CD8-positive, alpha-beta memory T cell (primary cell): ENCODE results near the gene SLC17A2. TPM values are rescaled to one million over a fixed set of nuclear protein-coding genes. Genes with fewer than 3 reads are reported as not detected.

Experiments used
- CTCF ChIA-PET: fragments of 350-600 bp; sonication (Branson Sonifier 250); formaldehyde crosslinking; loops from one replicate; lab custom pipeline; 2021; ENCODE audit warnings: antibody characterized with exemption; lab: Charles Lee
- POLR2A ChIA-PET: fragments of 350-600 bp; sonication (Branson Sonifier 250); formaldehyde crosslinking; loops from one replicate; lab custom pipeline; 2021; ENCODE audit warnings: antibody characterized with exemption; lab: Charles Lee
- DNase-seq, 5 donors: peaks; one replicate each; pipeline versions ENCODE4 v3.0.0 to v3.0.0-alpha.2; 2020 to 2022; ENCODE audit warnings: mixed read lengths in 1 of 5
- H3K27ac ChIP-seq: one replicate; pipeline ENCODE4 v1.7.0; 2013; ENCODE audit warnings: low read depth, mild to moderate bottlenecking, low read length, moderate library complexity
- H3K27me3 ChIP-seq: 2 replicates; pipeline ENCODE4 v1.7.0; 2013; ENCODE audit warnings: low read length, mild to moderate bottlenecking; ENCODE audit not compliant: insufficient read depth, poor library complexity, severe bottlenecking
- H3K36me3 ChIP-seq: 2 replicates; pipeline ENCODE4 v1.7.0; 2013; ENCODE audit warnings: mild to moderate bottlenecking, low read length, moderate library complexity; ENCODE audit not compliant: insufficient read depth
- H3K4me1 ChIP-seq: 2 replicates; pipeline ENCODE4 v1.7.0; 2013; ENCODE audit warnings: mild to moderate bottlenecking, low read length, moderate library complexity; ENCODE audit not compliant: insufficient read depth
- H3K4me3 ChIP-seq: 2 replicates; pipeline ENCODE4 v1.7.0; 2013; ENCODE audit warnings: mild to moderate bottlenecking, low read length
- H3K9me3 ChIP-seq: 2 replicates; pipeline ENCODE4 v1.7.0; 2013; ENCODE audit warnings: mild to moderate bottlenecking, low read length
- H3K27ac Mint-ChIP-seq, 8 donors: one replicate each; pipeline ENCODE4 v1.8.0; 2020 to 2021; ENCODE audit warnings: mixed read lengths in 8 of 8, mild to moderate bottlenecking in 6 of 8, inconsistent platforms in 3 of 8, moderate library complexity in 3 of 8
- H3K27me3 Mint-ChIP-seq, 2 donors: one replicate each; pipeline ENCODE4 v1.8.0; 2020 to 2021; ENCODE audit warnings: mixed read lengths in 2 of 2, mild to moderate bottlenecking in 1 of 2, moderate library complexity in 1 of 2
- H3K36me3 Mint-ChIP-seq, 3 donors: one replicate each; pipeline ENCODE4 v1.8.0; 2020 to 2021; ENCODE audit warnings: mixed read lengths in 3 of 3, inconsistent platforms in 1 of 3, mild to moderate bottlenecking in 1 of 3
- H3K4me1 Mint-ChIP-seq, 3 donors: one replicate each; pipeline ENCODE4 v1.8.0; 2020 to 2021; ENCODE audit warnings: mixed read lengths in 3 of 3, inconsistent platforms in 1 of 3, mild to moderate bottlenecking in 1 of 3
- H3K4me3 Mint-ChIP-seq, 7 donors: one replicate each; pipeline ENCODE4 v1.8.0; 2020 to 2021; ENCODE audit warnings: mixed read lengths in 7 of 7, mild to moderate bottlenecking in 6 of 7, moderate library complexity in 4 of 7, inconsistent platforms in 2 of 7
- H3K9me3 Mint-ChIP-seq, 5 donors: one replicate each; pipeline ENCODE4 v1.8.0; 2020 to 2022; ENCODE audit warnings: mixed read lengths in 5 of 5, mild to moderate bottlenecking in 3 of 5, moderate library complexity in 2 of 5, inconsistent platforms in 1 of 5
- polyA plus RNA-seq: library from polyadenylated mRNA; unstranded; fragments of 300-500 nt; fragmentation: Illumina TruSeq; gene quantifications from one replicate; pipeline ENCODE4 v1.2.3, GENCODE V29; 2021
- total RNA-seq, 2 experiments: library from RNA; stranded (reverse); gene quantifications; one replicate each; pipeline ENCODE4 v1.2.3, GENCODE V29; 2021

The SLC17A2 gene
- total and polyA plus RNA-seq, 3 experiments from 2014 or later = not detected

DNA sequence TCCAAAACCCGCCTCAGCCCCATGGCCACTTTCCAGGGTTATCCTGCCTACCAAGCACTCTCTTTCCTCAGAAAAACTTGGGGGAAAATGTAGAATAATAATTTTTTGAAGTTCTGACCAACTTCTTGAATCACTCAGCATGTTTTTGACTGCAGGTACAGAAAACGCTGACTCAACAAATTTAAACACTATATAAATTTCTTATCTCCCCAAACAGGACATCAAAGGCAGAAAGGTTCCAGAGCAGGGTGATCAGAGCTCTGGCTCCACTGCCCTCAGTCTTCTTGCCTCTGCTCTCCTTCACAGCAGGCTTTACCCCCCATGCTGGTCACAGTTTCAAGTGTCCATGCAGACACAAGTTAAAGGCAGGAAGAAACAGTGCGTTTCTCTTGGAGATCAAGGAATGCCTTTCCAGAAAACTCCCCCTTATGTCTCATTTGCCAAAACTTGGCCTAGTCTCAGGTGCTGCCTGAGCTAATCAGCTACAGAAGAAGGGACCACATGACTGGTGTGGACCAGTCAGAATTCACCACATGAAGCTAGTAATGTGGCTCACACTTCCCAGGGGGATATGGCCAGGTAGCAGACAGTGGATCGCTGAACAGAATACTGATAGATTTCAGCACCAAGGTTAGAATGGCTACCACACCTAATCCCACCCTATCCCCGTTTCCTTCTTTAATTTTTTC lies 32.1 kb downstream of the SLC17A2 start:
- ChIA-PET CTCF (interaction anchor here (2.1 kb wide), 1 partner anchor 94 kb away, joined by 4 read pairs; no protein-coding TSS in a partner anchor), POLR2A (no interaction called here)
- no peak for DNase-seq
- no peak overlapping the region for H3K27ac Mint-ChIP-seq
- H3K4me1 Mint-ChIP-seq = no peaks in the 10 kb centered on the region
- peaks cover 5 to 6% of the 10 kb centered on the region in 2 donors for H3K27me3 Mint-ChIP-seq
- Histone ChIP-seq H3K4me1 (no peaks in the 10 kb centered on the region), H3K4me3 (no peak overlapping the region), H3K36me3 (no peaks in the 10 kb centered on the region), H3K27me3 (no peaks in the 10 kb centered on the region), H3K27ac (no peak overlapping the region), H3K9me3 (no peaks in the 10 kb centered on the region)
- no peaks in the 10 kb centered on the region for H3K36me3 Mint-ChIP-seq
- H3K4me3 Mint-ChIP-seq = no peak overlapping the region
- H3K9me3 Mint-ChIP-seq = no peaks in the 10 kb centered on the region

DNA sequence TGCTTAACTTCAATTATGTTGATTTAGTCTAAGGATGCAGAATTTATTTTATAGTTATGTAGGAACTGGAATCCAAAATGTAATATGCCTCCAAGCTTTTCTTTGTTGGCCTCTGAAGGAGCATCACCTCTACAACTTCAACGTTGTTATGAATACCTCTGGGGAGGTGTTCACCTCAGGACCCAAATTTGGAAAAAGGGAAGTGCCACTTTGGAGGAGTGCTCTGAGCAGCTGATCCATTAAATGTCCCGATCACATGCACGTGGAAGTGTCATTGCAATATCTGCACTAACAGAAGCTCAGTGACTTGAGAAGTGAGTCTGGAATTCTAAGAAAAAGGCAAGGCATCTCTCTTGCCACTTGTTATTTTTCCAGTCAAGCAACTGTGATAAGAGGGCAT lies 34.2 kb downstream of the SLC17A2 start:
- no peaks in the 10 kb centered on the region for H3K27me3 Mint-ChIP-seq
- POLR2A ChIA-PET = no interaction called here
- CTCF ChIA-PET = interaction anchor here (1.0 kb wide), 1 partner anchor 176 kb away, joined by 3 read pairs; no protein-coding TSS in a partner anchor
- no peaks in the 10 kb centered on the region for H3K36me3 ChIP-seq
- H3K36me3 Mint-ChIP-seq = no peaks in the 10 kb centered on the region
- H3K4me3 Mint-ChIP-seq = no peak overlapping the region
- no peaks in the 10 kb centered on the region for H3K27me3 ChIP-seq
- H3K4me1 ChIP-seq = no peaks in the 10 kb centered on the region
- DNase-seq = no peak
- H3K4me3 ChIP-seq = no peak overlapping the region
- no peaks in the 10 kb centered on the region for H3K9me3 ChIP-seq
- no peaks in the 10 kb centered on the region for H3K9me3 Mint-ChIP-seq
- no peaks in the 10 kb centered on the region for H3K4me1 Mint-ChIP-seq
- no peak overlapping the region for H3K27ac ChIP-seq
- H3K27ac Mint-ChIP-seq = no peak overlapping the region

DNA sequence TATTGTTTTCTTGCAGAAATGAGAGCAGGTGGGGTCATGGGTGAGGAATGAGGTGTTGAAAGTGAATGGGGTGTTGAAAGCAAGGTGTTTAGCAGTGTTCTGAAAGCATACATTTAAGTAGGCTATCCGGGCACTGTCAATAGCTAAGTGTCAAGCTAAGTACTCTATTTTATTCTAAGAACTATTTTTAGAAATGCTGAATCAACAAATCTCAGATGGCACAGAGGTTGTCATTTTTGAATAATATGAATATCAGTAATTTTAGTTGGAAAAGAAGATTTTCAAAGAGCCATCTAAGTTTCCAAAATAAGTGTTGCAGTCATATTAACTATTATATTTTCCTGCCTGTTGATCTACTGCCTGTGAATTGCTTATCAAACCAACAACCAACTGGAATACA lies 34.7 kb downstream of the SLC17A2 start:
- CTCF ChIA-PET = interaction anchor here (1.0 kb wide), 1 partner anchor 176 kb away, joined by 3 read pairs; no protein-coding TSS in a partner anchor

DNA sequence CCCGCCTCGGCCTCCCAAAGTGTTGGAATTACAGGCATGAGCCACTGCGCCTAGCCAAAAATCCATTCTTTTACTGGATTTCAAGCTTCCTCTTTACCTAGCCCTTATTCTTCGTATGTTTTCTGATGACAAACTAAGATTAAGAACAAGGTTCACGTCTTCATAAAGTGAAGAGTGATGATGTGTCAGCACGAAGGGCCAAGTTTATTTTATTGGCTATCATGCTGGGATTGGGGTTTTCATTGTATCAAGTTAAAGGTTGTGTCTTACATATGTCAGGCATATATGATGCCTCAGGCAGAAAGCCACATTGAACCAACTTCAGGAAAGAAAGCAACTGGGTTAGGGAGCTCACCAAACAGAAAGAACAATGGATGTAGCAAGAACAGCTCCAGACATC lies 36.7 kb downstream of the SLC17A2 start:
- Mint-ChIP-seq H3K36me3 (no peaks in the 10 kb centered on the region), H3K9me3 (no peaks in the 10 kb centered on the region), H3K27me3 (no peaks in the 10 kb centered on the region), H3K4me1 (no peaks in the 10 kb centered on the region), H3K27ac (no peak overlapping the region), H3K4me3 (no peak overlapping the region)
- Histone ChIP-seq H3K4me1 (no peaks in the 10 kb centered on the region), H3K27me3 (no peaks in the 10 kb centered on the region), H3K9me3 (no peaks in the 10 kb centered on the region), H3K4me3 (no peak overlapping the region), H3K36me3 (no peaks in the 10 kb centered on the region), H3K27ac (no peak overlapping the region)
- CTCF ChIA-PET = no interaction called here
- DNase-seq = no peak
- POLR2A ChIA-PET = no interaction called here

More for the DNA sequence above, 34.7 kb downstream of the SLC17A2 start:
- no peaks in the 10 kb centered on the region for H3K9me3 ChIP-seq
- no peaks in the 10 kb centered on the region for H3K4me1 Mint-ChIP-seq
- no peaks in the 10 kb centered on the region for H3K27me3 Mint-ChIP-seq
- no peaks in the 10 kb centered on the region for H3K36me3 ChIP-seq
- H3K4me1 ChIP-seq = no peaks in the 10 kb centered on the region
- POLR2A ChIA-PET = no interaction called here
- no peak overlapping the region for H3K4me3 ChIP-seq
- DNase-seq = no peak
- H3K27ac Mint-ChIP-seq = no peak overlapping the region
- no peak overlapping the region for H3K27ac ChIP-seq
- no peaks in the 10 kb centered on the region for H3K9me3 Mint-ChIP-seq
- no peaks in the 10 kb centered on the region for H3K36me3 Mint-ChIP-seq
- H3K27me3 ChIP-seq = no peaks in the 10 kb centered on the region
- H3K4me3 Mint-ChIP-seq = no peak overlapping the region

DNA sequence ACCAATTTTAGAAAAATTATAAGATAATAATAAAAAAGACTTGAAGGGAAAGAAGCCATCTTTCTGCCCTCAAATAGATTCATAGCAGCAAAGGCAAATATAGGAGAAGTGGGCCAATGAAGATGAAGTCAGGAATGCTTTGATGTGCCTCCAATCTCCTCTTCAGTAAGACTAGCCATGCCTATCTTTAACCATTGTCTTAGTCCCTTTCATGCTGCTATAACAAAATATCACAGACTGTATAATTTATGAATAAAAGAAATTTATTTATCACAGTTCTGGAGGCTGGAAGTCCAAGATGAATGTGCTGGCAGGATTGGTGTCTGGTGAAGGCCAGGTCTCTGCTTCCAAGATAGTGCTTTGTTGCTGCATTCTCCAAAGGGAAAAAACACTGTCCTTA lies 37.6 kb downstream of the SLC17A2 start:
- Mint-ChIP-seq H3K9me3 (no peaks in the 10 kb centered on the region), H3K27me3 (no peaks in the 10 kb centered on the region), H3K36me3 (no peaks in the 10 kb centered on the region), H3K4me1 (no peaks in the 10 kb centered on the region), H3K27ac (no peak overlapping the region), H3K4me3 (no peak overlapping the region)
- no peak for DNase-seq
- H3K9me3 ChIP-seq = no peaks in the 10 kb centered on the region
- H3K27ac ChIP-seq = no peak overlapping the region
- H3K27me3 ChIP-seq = no peaks in the 10 kb centered on the region
- H3K4me1 ChIP-seq = no peaks in the 10 kb centered on the region
- ChIA-PET POLR2A (no interaction called here), CTCF (no interaction called here)
- no peak overlapping the region for H3K4me3 ChIP-seq
- no peaks in the 10 kb centered on the region for H3K36me3 ChIP-seq

DNA sequence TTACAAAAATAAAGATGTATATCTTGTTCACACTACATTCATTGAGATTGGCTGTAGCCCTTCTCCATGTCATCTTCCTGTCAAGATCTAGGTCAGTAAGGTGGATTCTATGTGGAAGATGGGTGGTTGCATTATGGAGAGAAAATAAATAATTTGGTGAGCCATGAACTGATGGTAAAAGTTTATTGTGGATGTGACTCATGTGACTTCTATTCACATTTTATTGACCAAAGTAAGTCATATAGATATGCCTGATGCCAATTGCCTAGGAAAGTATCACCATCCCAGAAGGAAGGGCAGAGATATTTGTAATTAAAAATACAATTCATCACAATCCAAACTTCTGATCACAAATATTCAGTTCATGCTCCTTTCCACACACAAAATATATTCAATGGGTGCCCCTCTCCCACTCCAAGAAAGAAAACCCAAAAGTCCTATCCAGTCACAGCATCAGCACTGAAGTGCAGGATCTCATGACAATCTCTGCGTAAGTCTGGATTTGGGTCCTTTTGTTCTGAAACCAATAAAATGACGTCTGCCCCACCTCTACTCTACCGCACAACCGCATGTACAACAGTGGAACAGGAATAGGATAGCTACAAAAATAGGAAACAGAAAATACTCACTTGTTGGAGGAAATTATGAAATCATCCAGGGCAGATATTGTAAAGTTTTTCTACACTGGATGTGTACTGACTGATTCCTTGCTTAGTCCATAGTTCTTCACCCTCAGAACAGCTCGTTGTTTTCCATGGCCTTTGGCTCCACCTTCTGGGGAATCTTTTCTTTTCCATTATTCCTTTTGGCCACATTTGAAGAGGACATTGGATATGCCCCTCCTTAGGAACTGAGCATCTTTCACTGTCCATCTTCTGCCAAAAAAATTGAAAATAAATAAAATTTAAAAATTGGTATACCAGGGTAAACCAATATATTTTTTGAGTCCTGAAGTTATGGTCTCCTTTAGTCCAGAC lies 40.3 kb downstream of the SLC17A2 start:
- Histone ChIP-seq H3K36me3 (no peaks in the 10 kb centered on the region), H3K27ac (no peak overlapping the region), H3K9me3 (no peaks in the 10 kb centered on the region), H3K4me1 (no peaks in the 10 kb centered on the region), H3K4me3 (no peak overlapping the region), H3K27me3 (no peaks in the 10 kb centered on the region)
- Mint-ChIP-seq H3K27ac (peak overlapping the region in 1 of 8 donors; percentile 49), H3K4me1 (no peaks in the 10 kb centered on the region), H3K4me3 (no peak overlapping the region), H3K9me3 (no peaks in the 10 kb centered on the region), H3K27me3 (peaks cover 0 to 1% of the 10 kb centered on the region in 2 donors), H3K36me3 (no peaks in the 10 kb centered on the region)
- CTCF ChIA-PET = interaction anchor here (0.8 to 1.4 kb wide), 5 partner anchors 8 to 171 kb away, joined by 3 to 5 read pairs (median 4); no protein-coding TSS in a partner anchor
- POLR2A ChIA-PET = no interaction called here
- DNase-seq = peak in 1 of 5 donors; percentile 3

DNA sequence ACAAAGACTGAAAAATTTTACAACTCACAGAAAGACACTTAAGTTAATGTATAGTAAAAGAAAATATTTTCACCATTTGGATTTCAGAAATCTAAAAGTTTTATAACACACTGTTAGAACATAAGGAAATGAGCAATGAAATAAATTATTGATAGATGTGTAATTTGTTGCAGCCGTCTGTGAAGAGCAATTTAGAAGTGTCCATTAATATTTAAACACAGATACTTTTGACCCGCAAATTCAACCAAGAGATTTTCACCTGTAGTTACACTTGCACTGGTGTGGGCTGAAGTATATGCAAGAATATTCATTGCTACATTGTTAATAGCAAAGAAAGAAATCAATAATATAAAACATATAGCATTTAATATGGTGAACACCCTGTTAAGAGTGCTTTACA lies 41.9 kb downstream of the SLC17A2 start:
- ChIA-PET CTCF (no interaction called here), POLR2A (no interaction called here)
- no peaks in the 10 kb centered on the region for H3K36me3 Mint-ChIP-seq
- no peaks in the 10 kb centered on the region for H3K9me3 ChIP-seq
- peaks cover 0 to 1% of the 10 kb centered on the region in 2 donors for H3K27me3 Mint-ChIP-seq
- no peak overlapping the region for H3K27ac ChIP-seq
- no peak overlapping the region for H3K4me3 ChIP-seq
- no peaks in the 10 kb centered on the region for H3K9me3 Mint-ChIP-seq
- no peaks in the 10 kb centered on the region for H3K36me3 ChIP-seq
- no peak overlapping the region for H3K4me3 Mint-ChIP-seq
- no peak overlapping the region for H3K27ac Mint-ChIP-seq
- H3K4me1 ChIP-seq = no peaks in the 10 kb centered on the region
- no peak for DNase-seq
- H3K4me1 Mint-ChIP-seq = no peaks in the 10 kb centered on the region
- no peaks in the 10 kb centered on the region for H3K27me3 ChIP-seq

DNA sequence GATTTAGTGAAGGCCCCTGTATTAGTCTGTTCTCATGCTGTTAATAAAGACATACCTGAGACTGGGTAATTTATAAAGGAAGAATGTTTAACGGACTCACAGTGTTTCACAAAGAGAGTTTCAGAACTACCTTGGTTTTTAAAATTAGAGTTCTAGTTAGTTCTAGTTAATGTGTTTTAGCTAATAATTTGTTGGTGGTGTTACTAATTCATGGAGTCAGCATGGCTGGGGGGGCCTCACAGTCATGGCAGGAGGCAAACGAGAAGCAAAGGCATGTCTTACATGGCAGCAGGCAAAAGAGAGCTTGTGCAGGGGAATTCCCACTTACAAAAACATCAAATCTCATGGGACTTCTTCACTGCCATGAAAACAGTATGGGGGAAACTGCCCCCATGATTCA lies 44.4 kb downstream of the SLC17A2 start:
- Mint-ChIP-seq H3K27me3 (peaks cover 0 to 3% of the 10 kb centered on the region in 2 donors), H3K4me3 (no peak overlapping the region), H3K27ac (no peak overlapping the region), H3K36me3 (no peaks in the 10 kb centered on the region), H3K4me1 (peaks cover 0 to 10% (median 0%) of the 10 kb centered on the region in 3 donors), H3K9me3 (no peaks in the 10 kb centered on the region)
- no peaks in the 10 kb centered on the region for H3K4me1 ChIP-seq
- POLR2A ChIA-PET = no interaction called here
- no peak overlapping the region for H3K4me3 ChIP-seq
- no peak overlapping the region for H3K27ac ChIP-seq
- no peak for DNase-seq
- H3K27me3 ChIP-seq = no peaks in the 10 kb centered on the region
- no peaks in the 10 kb centered on the region for H3K9me3 ChIP-seq
- no peaks in the 10 kb centered on the region for H3K36me3 ChIP-seq
- CTCF ChIA-PET = no interaction called here
